Non-pigmented ciliary epithelial cell (primary cell): ENCODE data around the gene AIFM2.
"Not testable (repeated sequence)": the region's sequence is repeated elsewhere in the genome, so short reads cannot be mapped to it uniquely, and the experiment has no call there.

Experiments used
- DNase-seq: peaks from one replicate; pipeline ENCODE4 v3.0.0-alpha.2; 2010; ENCODE audit warnings: low read depth

Gene AIFM2

GRCh38 chr10:70145666-70146488 is 13.3 kb upstream of the AIFM2 start:
- no peak for DNase-seq

- no peak for DNase-seq
These were observed 12.6 kb upstream of the AIFM2 start for GRCh38 chr10:70145166-70145665.

- DNase-seq, result no peak
These were observed 11.9 kb upstream of the AIFM2 start for GRCh38 chr10:70144372-70145110.

GRCh38 chr10:70142555-70142954 is 9.9 kb upstream of the AIFM2 start:
- no peak for DNase-seq

- DNase-seq, result no peak
These were observed 7.7 kb upstream of the AIFM2 start for GRCh38 chr10:70140297-70140696.

- no peak for DNase-seq
These were observed 7.3 kb upstream of the AIFM2 start for GRCh38 chr10:70139997-70140250.

- no peak for DNase-seq
These were observed 6.7 kb upstream of the AIFM2 start for GRCh38 chr10:70139151-70139996.

- DNase-seq, result no peak
These were observed 5.6 kb upstream of the AIFM2 start for GRCh38 chr10:70137927-70138883.

GRCh38 chr10:70137135-70137534 is 4.5 kb upstream of the AIFM2 start:
- DNase-seq, result no peak

GRCh38 chr10:70135684-70136083 is 3.1 kb upstream of the AIFM2 start:
- no peak for DNase-seq

- DNase-seq, result no peak
These were observed 2.4 kb upstream of the AIFM2 start for GRCh38 chr10:70135046-70135445.

- no peak for DNase-seq
These were observed 1.1 kb downstream of the AIFM2 start for GRCh38 chr10:70131560-70131937.

- DNase-seq, result no peak
These were observed 1.6 kb downstream of the AIFM2 start for GRCh38 chr10:70130878-70131559.

GRCh38 chr10:70126700-70127395 is 5.8 kb downstream of the AIFM2 start:
- no peak for DNase-seq

- no peak for DNase-seq
These were observed 6.6 kb downstream of the AIFM2 start for GRCh38 chr10:70125918-70126552.

- DNase-seq, result no peak
These were observed 7.7 kb downstream of the AIFM2 start for GRCh38 chr10:70124918-70125317.

- no peak for DNase-seq
These were observed 8.2 kb downstream of the AIFM2 start for GRCh38 chr10:70124415-70124814.

GRCh38 chr10:70123817-70124216 is 8.8 kb downstream of the AIFM2 start:
- DNase-seq, result no peak

- DNase-seq, result not testable (repeated sequence)
These were observed 9.5 kb downstream of the AIFM2 start for GRCh38 chr10:70123166-70123565.

GRCh38 chr10:70122742-70123141 is 9.9 kb downstream of the AIFM2 start:
- DNase-seq, result no peak
